Stomach (tissue), 4 donors: ENCODE results near the gene PSMD9.

ENCODE experiments used
- CTCF ChIP-seq, 7 experiments: fragments of 450-650 bp in 4 of 7; fragments of 200-600 bp in 3 of 7; sonication (generic) in 3 of 7; IDR thresholded peaks; one replicate each; pipeline ENCODE4 v1.5.1; 2016 to 2019; ENCODE audit warnings: antibody characterized with exemption in 7 of 7, control low read depth in 2 of 7, mild to moderate bottlenecking in 1 of 7
- EP300 ChIP-seq: sonication (generic); formaldehyde crosslinking; IDR thresholded peaks from one replicate; pipeline ENCODE4 v1.6.1; 2017; ENCODE audit warnings: antibody characterized with exemption
- POLR2A ChIP-seq, 4 donors: fragments of 450-650 bp; IDR thresholded peaks; one replicate each; pipeline ENCODE4 v1.6.1; 2016; ENCODE audit warnings: antibody characterized with exemption in 4 of 4, control low read depth in 2 of 4, mild to moderate bottlenecking in 1 of 4, moderate library complexity in 1 of 4

- TF ChIP-seq POLR2A (IDR thresholded peaks at IDR 0.05) (no peak), CTCF (IDR thresholded peaks at IDR 0.05) (no peak), EP300 (no peak)
Observed at GRCh38 chr12:121905746-121906145, 17.2 kb downstream of the PSMD9 start.
